ENCODE results near the gene FAF1. TPM values are rescaled to one million over a fixed set of nuclear protein-coding genes. Genes with fewer than 3 reads are reported as not detected.

The FAF1 gene
- total and polyA plus RNA-seq, 4 donors = 27.2 to 51.6 (median 37.1) TPM

DNA sequence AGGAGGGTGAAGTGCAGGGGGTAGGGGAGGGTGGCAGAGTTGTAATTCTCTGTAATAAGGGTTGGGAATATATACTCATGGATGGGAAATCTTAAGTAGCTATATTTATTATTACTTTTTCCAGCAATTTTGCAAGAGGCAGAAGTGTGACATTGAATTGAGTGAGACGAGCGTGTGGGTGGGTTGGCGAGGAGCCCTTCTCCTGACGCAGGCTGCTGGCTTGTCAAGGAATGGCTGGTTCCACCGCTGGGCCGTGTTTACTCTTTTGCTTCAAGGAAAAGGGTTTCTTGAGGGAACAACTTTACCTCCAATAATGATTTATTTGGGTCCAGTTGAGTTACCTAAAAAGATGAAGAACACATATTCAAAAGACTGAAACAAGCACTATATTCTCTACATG lies 518.9 kb downstream of the FAF1 start:
- Histone ChIP-seq H3K9ac (ENCODE audit: insufficient read depth in 1 of 2, low read length in 2 of 2) (no peak overlapping the region), H3K27me3 (ENCODE audit: control insufficient read depth in 3 of 3, insufficient read depth in 3 of 3, low read length in 2 of 3) (no peaks in the 10 kb centered on the region), H3K4me3 (no peak overlapping the region), H3K27ac (ENCODE audit: low read depth in 1 of 2, low read length in 1 of 2) (no peak overlapping the region), H3K9me3 (ENCODE audit: control insufficient read depth in 4 of 4, insufficient read depth in 3 of 4, low read length in 3 of 4) (no peaks in the 10 kb centered on the region), H3K4me1 (ENCODE audit: control insufficient read depth in 5 of 5, insufficient read depth in 5 of 5, low read length in 5 of 5) (no peaks in the 10 kb centered on the region), H3K36me3 (ENCODE audit: control insufficient read depth in 4 of 4, insufficient read depth in 4 of 4, low read length in 4 of 4) (peaks cover 3 to 20% (median 9%) of the 10 kb centered on the region in 4 donors)
- no peak for TF ChIP-seq CTCF (IDR thresholded peaks at IDR 0.05; ENCODE audit: control extremely low read depth, extremely low read depth)
- ATAC-seq (ENCODE audit: insufficient read depth, low FRiP score) (no peak), DNase-seq (no peak)
- 94 to 97% methylated on average over 6 of the region's 6 CpGs for WGBS, 2 donors

GRCh38 chr1:50438945-50439344 lies 521.1 kb downstream of the FAF1 start:
- DNase-seq (no peak), ATAC-seq (ENCODE audit: insufficient read depth, low FRiP score) (no peak)
- no peak for TF ChIP-seq CTCF (IDR thresholded peaks at IDR 0.05; ENCODE audit: control extremely low read depth, extremely low read depth)
- H3K27ac ChIP-seq (ENCODE audit: low read depth in 1 of 2, low read length in 1 of 2) = no peak overlapping the region
- no peak overlapping the region for H3K9ac ChIP-seq (ENCODE audit: insufficient read depth in 1 of 2, low read length in 2 of 2)
- no peaks in the 10 kb centered on the region for H3K4me1 ChIP-seq (ENCODE audit: control insufficient read depth in 5 of 5, insufficient read depth in 5 of 5, low read length in 5 of 5)
- H3K36me3 ChIP-seq (ENCODE audit: control insufficient read depth in 4 of 4, insufficient read depth in 4 of 4, low read length in 4 of 4) = peaks cover 3 to 20% (median 9%) of the 10 kb centered on the region in 4 donors
- no peaks in the 10 kb centered on the region for H3K9me3 ChIP-seq (ENCODE audit: control insufficient read depth in 4 of 4, insufficient read depth in 3 of 4, low read length in 3 of 4)
- no peaks in the 10 kb centered on the region for H3K27me3 ChIP-seq (ENCODE audit: control insufficient read depth in 3 of 3, insufficient read depth in 3 of 3, low read length in 2 of 3)
- no peak overlapping the region for H3K4me3 ChIP-seq

- WGBS, 2 donors = 89 to 94% methylated on average over 6 of the region's 6 CpGs
- no peak overlapping the region for H3K9ac ChIP-seq (ENCODE audit: insufficient read depth in 1 of 2, low read length in 2 of 2)
- peaks cover 0 to 20% (median 6%) of the 10 kb centered on the region in 4 donors for H3K36me3 ChIP-seq (ENCODE audit: control insufficient read depth in 4 of 4, insufficient read depth in 4 of 4, low read length in 4 of 4)
- no peak for ATAC-seq (ENCODE audit: insufficient read depth, low FRiP score)
- H3K27ac ChIP-seq (ENCODE audit: low read depth in 1 of 2, low read length in 1 of 2) = no peak overlapping the region
- no peak for DNase-seq
- H3K27me3 ChIP-seq (ENCODE audit: control insufficient read depth in 3 of 3, insufficient read depth in 3 of 3, low read length in 2 of 3) = peaks cover 0 to 22% (median 12%) of the 10 kb centered on the region in 3 donors
- no peak overlapping the region for H3K4me3 ChIP-seq
- H3K4me1 ChIP-seq (ENCODE audit: control insufficient read depth in 5 of 5, insufficient read depth in 5 of 5, low read length in 5 of 5) = no peaks in the 10 kb centered on the region
- no peaks in the 10 kb centered on the region for H3K9me3 ChIP-seq (ENCODE audit: control insufficient read depth in 4 of 4, insufficient read depth in 3 of 4, low read length in 3 of 4)
- no peak for TF ChIP-seq CTCF (IDR thresholded peaks at IDR 0.05; ENCODE audit: control extremely low read depth, extremely low read depth)
Measured at GRCh38 chr1:50436489-50436888, 523.6 kb downstream of the FAF1 start.

DNA sequence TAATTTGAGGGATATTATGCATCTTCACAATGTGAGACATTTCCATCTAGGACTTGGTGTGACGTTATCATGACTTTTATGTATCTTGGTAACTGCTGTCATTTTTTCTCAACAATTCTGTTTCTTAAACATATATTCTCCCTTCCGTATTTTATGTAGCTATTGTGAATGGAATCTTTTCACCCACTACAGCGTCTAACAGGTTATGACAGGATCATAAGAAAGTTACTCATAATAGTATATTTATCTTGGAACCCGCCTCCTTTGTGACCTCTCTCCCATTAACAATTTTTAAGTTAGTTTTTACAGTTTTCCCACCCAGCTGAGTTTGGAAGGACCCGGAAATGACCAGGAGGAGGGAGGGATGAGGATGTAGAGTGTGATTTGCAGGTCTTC lies 530.1 kb downstream of the FAF1 start:
- Histone ChIP-seq H3K27ac (ENCODE audit: low read depth in 1 of 2, low read length in 1 of 2) (no peak overlapping the region), H3K27me3 (ENCODE audit: control insufficient read depth in 3 of 3, insufficient read depth in 3 of 3, low read length in 2 of 3) (peaks cover 6 to 87% (median 71%) of the 10 kb centered on the region in 3 donors), H3K9ac (ENCODE audit: insufficient read depth in 1 of 2, low read length in 2 of 2) (no peak overlapping the region), H3K4me1 (ENCODE audit: control insufficient read depth in 5 of 5, insufficient read depth in 5 of 5, low read length in 5 of 5) (peaks cover 0 to 16% (median 0%) of the 10 kb centered on the region in 5 donors), H3K9me3 (ENCODE audit: control insufficient read depth in 4 of 4, insufficient read depth in 3 of 4, low read length in 3 of 4) (peaks cover 0 to 10% (median 0%) of the 10 kb centered on the region in 4 donors), H3K36me3 (ENCODE audit: control insufficient read depth in 4 of 4, insufficient read depth in 4 of 4, low read length in 4 of 4) (no peaks in the 10 kb centered on the region), H3K4me3 (no peak overlapping the region)
- ATAC-seq (ENCODE audit: insufficient read depth, low FRiP score) (no peak), DNase-seq (no peak)
- 15 to 19% methylated on average over 5 of the region's 5 CpGs for WGBS, 2 donors
- TF ChIP-seq CTCF (IDR thresholded peaks at IDR 0.05; ENCODE audit: control extremely low read depth, extremely low read depth) = no peak
